Measurements from ENCODE around the gene SEMG1. TPM values are rescaled to one million over a fixed set of nuclear protein-coding genes. Genes with fewer than 3 reads are reported as not detected.

Gene SEMG1
- total RNA-seq, 4 donors from 2014 or later: not detected

- TF ChIP-seq POLR2A (IDR thresholded peaks at IDR 0.05) (no peak), CTCF (IDR thresholded peaks at IDR 0.05) (no peak)
- Histone ChIP-seq H3K36me3 (no peaks in the 10 kb centered on the region), H3K4me3 (no peak overlapping the region), H3K9me3 (no peaks in the 10 kb centered on the region), H3K4me1 (no peaks in the 10 kb centered on the region), H3K27me3 (no peaks in the 10 kb centered on the region), H3K27ac (no peak overlapping the region)
- DNase-seq: no peak
Measured at GRCh38 chr20:45187693-45188092, 19.1 kb upstream of the SEMG1 start.

- H3K4me1 ChIP-seq: no peaks in the 10 kb centered on the region
- no peak for DNase-seq
- H3K9me3 ChIP-seq: no peaks in the 10 kb centered on the region
- H3K4me3 ChIP-seq: no peak overlapping the region
- no peaks in the 10 kb centered on the region for H3K27me3 ChIP-seq
- TF ChIP-seq POLR2A (IDR thresholded peaks at IDR 0.05) (no peak), CTCF (IDR thresholded peaks at IDR 0.05) (no peak)
- no peaks in the 10 kb centered on the region for H3K36me3 ChIP-seq
- no peak overlapping the region for H3K27ac ChIP-seq
Measured at GRCh38 chr20:45189067-45189609, 17.7 kb upstream of the SEMG1 start.

- no peak overlapping the region for H3K4me3 ChIP-seq
- TF ChIP-seq CTCF (IDR thresholded peaks at IDR 0.05) (no peak), POLR2A (IDR thresholded peaks at IDR 0.05) (no peak)
- no peaks in the 10 kb centered on the region for H3K4me1 ChIP-seq
- no peaks in the 10 kb centered on the region for H3K9me3 ChIP-seq
- DNase-seq: no peak
- H3K27ac ChIP-seq: no peak overlapping the region
- no peaks in the 10 kb centered on the region for H3K27me3 ChIP-seq
- H3K36me3 ChIP-seq: no peaks in the 10 kb centered on the region
Measured at GRCh38 chr20:45189861-45190260, 17.0 kb upstream of the SEMG1 start.

- H3K36me3 ChIP-seq: no peaks in the 10 kb centered on the region
- TF ChIP-seq CTCF (IDR thresholded peaks at IDR 0.05): no peak
- no peak for TF ChIP-seq POLR2A (IDR thresholded peaks at IDR 0.05)
- no peak overlapping the region for H3K4me3 ChIP-seq
- H3K27ac ChIP-seq: no peak overlapping the region
- DNase-seq: no peak
- H3K9me3 ChIP-seq: no peaks in the 10 kb centered on the region
- no peaks in the 10 kb centered on the region for H3K4me1 ChIP-seq
- no peaks in the 10 kb centered on the region for H3K27me3 ChIP-seq
Measured at GRCh38 chr20:45191926-45192325, 14.9 kb upstream of the SEMG1 start.

GRCh38 chr20:45193331-45193730, 13.5 kb upstream of the SEMG1 start:
- no peak for TF ChIP-seq POLR2A (IDR thresholded peaks at IDR 0.05)
- no peak for TF ChIP-seq CTCF (IDR thresholded peaks at IDR 0.05)
- H3K9me3 ChIP-seq: peaks cover 0 to 3% (median 0%) of the 10 kb centered on the region in 4 donors
- no peak overlapping the region for H3K4me3 ChIP-seq
- no peaks in the 10 kb centered on the region for H3K36me3 ChIP-seq
- DNase-seq: no peak
- H3K4me1 ChIP-seq: no peaks in the 10 kb centered on the region
- no peak overlapping the region for H3K27ac ChIP-seq
- H3K27me3 ChIP-seq: no peaks in the 10 kb centered on the region

- Histone ChIP-seq H3K4me1 (no peaks in the 10 kb centered on the region), H3K27me3 (no peaks in the 10 kb centered on the region), H3K9me3 (no peaks in the 10 kb centered on the region), H3K36me3 (no peaks in the 10 kb centered on the region), H3K4me3 (no peak overlapping the region), H3K27ac (no peak overlapping the region)
- TF ChIP-seq CTCF (IDR thresholded peaks at IDR 0.05) (no peak), POLR2A (IDR thresholded peaks at IDR 0.05) (no peak)
- DNase-seq: no peak
Measured at GRCh38 chr20:45209924-45210323, 3.1 kb downstream of the SEMG1 start.

Measured in Peyer's patch (tissue), 4 donors.